HG02938 (cell line): ENCODE measurements around the gene TMEM63B.
A peak's percentile ranks its signal among the peaks of the same experiment; 100 is the strongest.

Experiments
- ATAC-seq: cut with Tn5 transposase; IDR thresholded peaks from one replicate; pipeline ENCODE4 v1.9.1; 2021; ENCODE audit warnings: mild to moderate bottlenecking, moderate library complexity; ENCODE audit not compliant: unreplicated experiment

The TMEM63B gene

GRCh38 chr6:44116641-44117382, 10.5 kb upstream of the TMEM63B start:
- ATAC-seq: no peak

- ATAC-seq: no peak
Measured at GRCh38 chr6:44117397-44118128, 9.8 kb upstream of the TMEM63B start.

- no peak for ATAC-seq
Measured at GRCh38 chr6:44119704-44120262, 7.6 kb upstream of the TMEM63B start.

GRCh38 chr6:44120692-44121443, 6.5 kb upstream of the TMEM63B start:
- no peak for ATAC-seq

DNA sequence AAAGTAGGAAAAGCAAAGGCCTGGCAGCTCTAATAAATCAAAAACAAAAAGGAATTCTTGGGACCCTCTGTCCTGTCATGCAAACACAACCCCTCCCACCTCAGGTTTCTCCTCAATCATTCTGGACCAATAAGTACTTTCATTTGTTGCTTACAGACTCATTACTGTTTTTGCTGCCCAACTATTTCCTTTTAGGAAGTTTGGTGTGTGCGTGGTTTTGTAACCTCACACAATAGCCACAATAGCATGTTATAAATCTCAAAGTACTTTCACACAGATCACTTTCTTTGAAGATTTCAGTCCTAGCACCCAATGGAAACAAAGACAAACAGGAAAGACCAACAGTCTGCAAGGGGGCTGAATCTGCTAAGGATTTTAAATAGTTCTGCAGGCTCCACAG, 4.6 kb upstream of the TMEM63B start:
- ATAC-seq: no peak

DNA sequence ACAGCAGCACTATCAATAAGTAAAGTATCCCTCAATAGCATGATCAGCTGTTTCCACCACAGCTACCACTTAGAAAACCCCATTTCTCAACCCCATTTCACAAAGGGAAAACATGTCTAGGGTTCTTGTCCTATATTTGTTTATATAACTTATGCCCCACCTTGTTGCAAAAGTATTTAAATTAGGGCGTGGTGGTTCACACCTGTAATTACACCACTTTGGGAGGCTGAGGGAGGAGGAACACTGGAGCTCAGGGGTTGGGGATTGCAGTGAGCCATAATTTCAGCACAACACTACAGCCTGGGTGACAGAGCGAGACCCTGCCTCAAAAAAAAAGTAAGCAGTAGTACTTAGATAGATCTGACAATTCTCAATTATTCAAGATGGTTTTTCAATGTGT, 3.8 kb upstream of the TMEM63B start:
- no peak for ATAC-seq

DNA sequence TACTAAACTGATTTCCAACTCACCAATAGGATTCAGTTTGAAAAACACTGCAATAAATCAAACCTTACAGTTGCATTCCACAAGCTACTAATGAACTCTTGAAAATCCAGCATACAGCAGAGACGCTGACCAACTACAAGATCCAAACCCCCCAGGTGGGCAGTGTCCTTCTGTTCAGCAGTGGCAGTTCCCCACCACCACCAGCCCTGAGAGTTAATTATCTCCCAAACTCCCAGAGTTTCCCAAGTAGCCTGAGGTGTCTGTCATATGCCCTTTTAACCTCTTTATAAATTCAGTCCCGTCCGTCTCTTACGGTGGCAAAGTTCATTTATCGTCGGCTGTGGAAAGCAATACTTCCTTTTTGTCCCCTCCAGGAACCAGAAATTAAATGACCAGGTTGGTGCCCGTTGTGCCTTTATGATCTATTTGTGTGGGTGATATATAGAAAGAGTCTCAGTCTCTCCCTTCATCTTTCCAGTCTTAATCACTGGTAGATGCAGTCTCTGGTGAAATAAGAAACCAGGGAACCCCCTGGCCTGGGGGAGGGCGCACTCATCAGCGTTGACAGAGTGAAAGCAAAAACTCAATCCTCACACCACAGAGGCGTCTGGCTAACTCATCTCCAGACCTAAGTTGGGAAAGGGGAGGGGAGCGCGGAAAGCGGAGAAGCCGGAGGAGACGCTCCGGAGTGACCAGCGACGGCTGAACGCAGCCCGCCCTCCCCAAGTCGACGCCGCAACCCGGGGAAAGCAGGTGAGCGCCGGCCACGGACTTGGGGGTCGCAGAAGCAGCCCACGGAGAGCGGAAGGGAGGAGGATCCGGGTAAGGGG, 819 bp upstream of the TMEM63B start:
- peak; percentile 60 for ATAC-seq

DNA sequence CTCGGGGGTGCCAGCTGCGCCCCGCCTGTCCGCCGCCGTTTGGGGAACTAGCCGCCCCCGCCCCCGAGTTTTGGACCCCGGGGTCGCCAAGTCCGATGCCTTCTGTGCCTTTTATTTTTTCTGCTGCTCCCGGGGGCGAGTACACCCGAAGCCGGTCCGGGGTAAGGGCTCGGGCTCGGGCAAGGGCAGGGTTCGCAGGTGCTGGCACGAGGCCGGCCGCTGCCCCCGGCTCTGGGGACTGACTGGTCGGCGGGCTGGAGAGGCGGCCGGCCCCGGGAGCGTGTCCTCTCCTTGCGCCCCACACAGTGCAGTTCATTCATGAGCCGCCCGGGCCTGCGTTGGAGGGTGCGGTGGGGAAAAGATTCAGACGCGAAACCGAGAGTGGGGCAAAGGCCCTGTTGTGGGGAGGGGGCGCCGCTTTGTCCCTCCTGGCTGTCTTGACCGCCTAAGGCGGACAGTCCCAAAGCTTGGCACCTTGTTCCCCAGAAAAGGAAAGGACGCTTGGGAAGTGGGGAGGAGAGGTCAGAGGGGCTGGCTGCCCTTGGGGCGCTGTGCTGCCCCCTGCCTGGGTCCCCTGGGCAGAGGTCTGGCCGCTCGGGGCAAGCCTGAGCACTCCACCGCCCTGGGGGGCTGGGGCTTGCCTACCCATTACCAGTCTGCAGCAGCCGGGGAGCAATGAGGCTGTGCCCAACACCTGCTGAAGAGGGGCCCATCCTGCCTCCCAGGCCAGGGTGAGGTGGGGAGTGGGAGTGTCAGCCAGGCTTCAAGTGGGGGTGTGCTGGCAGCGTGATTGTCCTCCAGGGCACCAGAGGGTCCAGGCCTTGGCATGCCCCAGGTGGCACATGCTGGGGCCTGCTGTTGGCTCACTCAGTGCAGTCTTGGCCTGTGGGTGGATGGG, 915 bp downstream of the TMEM63B start:
- no peak for ATAC-seq

GRCh38 chr6:44129841-44130322, 2.5 kb downstream of the TMEM63B start:
- ATAC-seq: no peak

DNA sequence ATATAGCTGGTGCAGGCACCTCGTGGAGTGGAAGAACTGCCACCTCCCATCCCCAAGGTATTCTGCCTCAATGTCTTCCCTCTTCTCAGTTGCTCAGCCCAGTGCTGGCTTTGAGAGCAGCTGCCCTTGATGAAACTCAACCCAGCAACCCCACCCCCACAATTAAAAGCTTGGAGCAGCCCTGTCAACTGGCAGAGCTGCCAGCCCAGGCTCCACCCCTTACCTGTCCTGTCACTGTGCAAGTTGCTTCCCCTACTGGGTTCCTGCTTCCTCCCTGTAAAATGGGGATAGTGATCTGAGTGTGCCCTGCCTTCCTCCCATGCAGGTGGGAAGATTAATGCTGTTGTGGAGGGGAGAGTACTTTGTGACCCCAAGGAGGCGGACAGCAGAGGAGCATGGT, 4.5 kb downstream of the TMEM63B start:
- no peak for ATAC-seq

DNA sequence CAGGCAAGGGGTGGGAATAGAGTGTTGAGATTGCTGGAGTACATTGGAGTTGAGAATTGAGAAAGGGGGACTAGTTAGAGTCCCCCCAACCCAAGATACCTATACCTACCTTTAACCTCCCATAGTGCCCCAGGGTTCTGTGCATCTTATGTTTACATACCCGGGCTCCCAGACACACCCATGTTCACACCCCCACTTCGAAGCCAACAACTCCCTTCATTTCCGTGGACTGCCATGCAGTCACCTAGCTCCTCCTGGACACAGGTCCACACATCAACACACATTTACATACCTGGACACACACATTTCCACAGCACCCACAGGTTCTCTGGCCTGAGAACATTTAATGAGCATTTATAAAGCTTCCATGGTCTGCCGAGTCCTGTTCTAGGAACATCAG, 5.1 kb downstream of the TMEM63B start:
- ATAC-seq: no peak

- ATAC-seq: no peak
Measured at GRCh38 chr6:44133003-44133931, 5.9 kb downstream of the TMEM63B start.

GRCh38 chr6:44133981-44134711, 6.8 kb downstream of the TMEM63B start:
- no peak for ATAC-seq

GRCh38 chr6:44135173-44135758, 7.9 kb downstream of the TMEM63B start:
- ATAC-seq: no peak

GRCh38 chr6:44135875-44136274, 8.5 kb downstream of the TMEM63B start:
- ATAC-seq: no peak

DNA sequence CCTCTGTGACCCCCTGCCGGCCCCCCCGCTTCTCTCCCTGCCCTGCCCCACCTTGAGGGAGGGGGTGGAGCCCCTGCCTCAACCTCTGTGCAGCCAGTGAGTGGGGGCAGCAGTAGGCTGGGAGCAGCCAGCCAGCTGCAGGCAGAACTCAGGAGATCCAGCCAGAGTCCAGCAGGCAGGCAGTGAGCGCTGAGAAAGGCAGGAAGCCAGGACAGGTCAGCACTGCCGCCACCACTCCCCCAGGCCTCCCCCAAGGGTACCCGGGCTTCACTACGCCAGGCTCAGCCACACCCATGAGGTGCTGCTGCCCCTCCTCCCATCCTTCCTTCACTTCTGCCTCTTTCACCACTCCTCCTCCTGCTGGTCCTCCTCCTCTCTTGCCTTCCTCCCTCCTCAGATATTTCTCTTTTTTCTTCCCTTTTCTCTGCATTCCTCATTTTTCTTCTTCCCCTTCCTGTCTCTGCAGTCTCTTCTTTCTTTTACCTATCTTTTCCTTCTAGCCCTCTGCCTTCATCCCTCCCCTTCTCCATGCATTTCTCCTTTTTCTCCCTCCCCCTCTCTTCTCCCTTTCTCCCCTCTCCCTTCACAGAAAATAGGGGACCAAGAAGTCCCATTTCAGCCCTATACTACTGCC, 11.5 kb downstream of the TMEM63B start:
- ATAC-seq: no peak

DNA sequence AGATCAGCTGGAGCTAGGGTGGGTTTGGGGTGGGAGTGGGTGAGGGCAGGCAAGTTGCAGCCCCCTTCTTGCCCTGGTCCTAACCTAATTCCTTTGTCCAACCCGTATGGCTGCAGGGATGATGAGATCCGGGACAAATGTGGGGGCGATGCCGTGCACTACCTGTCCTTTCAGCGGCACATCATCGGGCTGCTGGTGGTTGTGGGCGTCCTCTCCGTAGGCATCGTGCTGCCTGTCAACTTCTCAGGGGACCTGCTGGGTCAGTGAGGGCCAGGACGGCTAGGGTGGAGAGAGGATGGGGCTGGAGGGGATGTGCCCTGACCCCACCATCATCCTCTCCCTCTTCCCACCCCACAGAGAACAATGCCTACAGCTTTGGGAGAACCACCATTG, 12.0 kb downstream of the TMEM63B start:
- no peak for ATAC-seq
